GM23248 (cell line): ENCODE measurements around the gene ZNF503.

Experiments
- EZH2 ChIP-seq: fragments of 200-600 bp; sonication (generic); IDR thresholded peaks from 2 replicates; pipeline ENCODE4 v1.6.1; 2018; ENCODE audit warnings: antibody characterized with exemption, mild to moderate bottlenecking; ENCODE audit not compliant: insufficient read depth, poor library complexity, severe bottlenecking
- EZH2phosphoT487 ChIP-seq: fragments of 200-600 bp; sonication (generic); IDR thresholded peaks from 2 replicates; pipeline ENCODE4 v1.6.1; 2018; ENCODE audit warnings: antibody characterized with exemption, moderate library complexity, mild to moderate bottlenecking, low read depth; ENCODE audit not compliant: insufficient read depth

DNA sequence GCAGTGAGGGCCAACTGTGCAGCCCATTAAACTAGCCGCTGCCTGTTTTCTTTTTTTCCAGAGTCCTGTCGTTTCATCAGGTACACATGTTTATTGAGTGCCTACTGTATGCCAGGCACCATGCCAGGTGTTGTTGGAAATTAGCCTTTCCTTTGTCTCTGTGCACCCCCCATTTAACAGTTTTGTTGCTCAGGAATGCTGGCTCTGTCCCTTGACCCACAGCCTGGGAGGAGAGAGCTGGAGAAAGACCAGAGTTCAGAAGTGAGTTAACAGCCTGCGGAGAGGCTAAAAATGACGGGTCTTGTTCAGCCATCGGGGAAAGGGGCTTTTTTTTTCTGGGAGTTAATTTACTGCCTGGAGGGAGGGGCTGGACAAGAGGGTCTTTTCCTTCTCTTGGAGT, 31.2 kb upstream of the ZNF503 start:
- no peak for TF ChIP-seq EZH2phosphoT487
- TF ChIP-seq EZH2: no peak
